Activated gamma-delta T cell treated with anti-CD3 and anti-CD28 coated beads, Interleukin-2, amount 50 U/mL, for 16 hours (primary cell): ENCODE data around the gene FFAR1.

Experiments
- DNase-seq: peaks from one replicate; pipeline ENCODE4 v3.0.0-alpha.2; 2020; ENCODE audit warnings: low read depth

FFAR1 gene

GRCh38 chr19:35347171-35347929 lies at the start of gene FFAR1:
Gene FFAR1, plus strand, starts transcription at chr19:35347902. Its CDS starts 3,650 bp downstream, at chr19:35351552.
- no peak for DNase-seq

- DNase-seq, result no peak
These were observed 49.8 kb upstream of the FFAR1 start for GRCh38 chr19:35297922-35298321.

GRCh38 chr19:35298561-35298972 lies 49.1 kb upstream of the FFAR1 start:
- DNase-seq, result no peak

GRCh38 chr19:35299523-35300338 lies 48.0 kb upstream of the FFAR1 start:
- no peak for DNase-seq

- no peak for DNase-seq
These were observed 47.4 kb upstream of the FFAR1 start for GRCh38 chr19:35300339-35300649.

- no peak for DNase-seq
These were observed 45.7 kb upstream of the FFAR1 start for GRCh38 chr19:35301961-35302360.

- DNase-seq, result no peak
These were observed 45.3 kb upstream of the FFAR1 start for GRCh38 chr19:35302446-35302845.

- DNase-seq, result no peak
These were observed 44.3 kb upstream of the FFAR1 start for GRCh38 chr19:35303357-35303915.

GRCh38 chr19:35304036-35304435 lies 43.7 kb upstream of the FFAR1 start:
- no peak for DNase-seq

GRCh38 chr19:35305181-35305580 lies 42.5 kb upstream of the FFAR1 start:
- no peak for DNase-seq

- no peak for DNase-seq
These were observed 41.0 kb upstream of the FFAR1 start for GRCh38 chr19:35306473-35307246.

- DNase-seq, result no peak
These were observed 39.8 kb upstream of the FFAR1 start for GRCh38 chr19:35307931-35308330.

GRCh38 chr19:35308910-35309309 lies 38.8 kb upstream of the FFAR1 start:
- DNase-seq, result no peak

- DNase-seq, result no peak
These were observed 38.0 kb upstream of the FFAR1 start for GRCh38 chr19:35309481-35310279.

GRCh38 chr19:35310331-35310730 lies 37.4 kb upstream of the FFAR1 start:
- no peak for DNase-seq

- no peak for DNase-seq
These were observed 36.8 kb upstream of the FFAR1 start for GRCh38 chr19:35310811-35311465.

- no peak for DNase-seq
These were observed 35.6 kb upstream of the FFAR1 start for GRCh38 chr19:35311901-35312665.

GRCh38 chr19:35313587-35313986 lies 34.1 kb upstream of the FFAR1 start:
- DNase-seq, result no peak

- no peak for DNase-seq
These were observed 33.7 kb upstream of the FFAR1 start for GRCh38 chr19:35314031-35314430.

GRCh38 chr19:35314858-35315470 lies 32.7 kb upstream of the FFAR1 start:
- DNase-seq, result no peak
